GM18909 (cell line): ENCODE measurements around the gene STXBP6.

ENCODE experiments used
- ATAC-seq: cut with Tn5 transposase; IDR thresholded peaks from one replicate; pipeline ENCODE4 v1.9.1; 2021; ENCODE audit warnings: mild to moderate bottlenecking; ENCODE audit not compliant: unreplicated experiment, poor library complexity

Gene STXBP6

DNA sequence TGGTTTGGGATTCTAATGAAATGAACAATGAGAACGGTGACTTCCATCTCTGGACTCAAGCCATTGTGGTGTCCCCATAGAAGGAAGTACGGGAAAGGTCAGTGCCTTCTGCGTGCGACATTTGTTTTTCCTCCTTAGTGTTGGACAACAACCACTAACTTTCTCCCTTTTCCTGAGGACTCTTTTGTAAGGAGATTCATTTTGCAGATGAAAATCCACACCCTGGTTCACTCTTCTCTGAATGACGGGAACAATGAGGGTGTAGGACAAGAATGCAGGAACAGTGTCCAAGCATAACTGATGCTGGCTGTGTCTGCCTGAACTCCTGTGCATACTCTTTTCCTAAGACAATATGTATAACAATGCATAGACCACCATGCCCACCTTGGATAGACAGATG is 176.4 kb downstream of the STXBP6 start:
- ATAC-seq: no peak

GRCh38 chr14:24870949-24871701 is 178.8 kb downstream of the STXBP6 start:
- ATAC-seq: no peak

DNA sequence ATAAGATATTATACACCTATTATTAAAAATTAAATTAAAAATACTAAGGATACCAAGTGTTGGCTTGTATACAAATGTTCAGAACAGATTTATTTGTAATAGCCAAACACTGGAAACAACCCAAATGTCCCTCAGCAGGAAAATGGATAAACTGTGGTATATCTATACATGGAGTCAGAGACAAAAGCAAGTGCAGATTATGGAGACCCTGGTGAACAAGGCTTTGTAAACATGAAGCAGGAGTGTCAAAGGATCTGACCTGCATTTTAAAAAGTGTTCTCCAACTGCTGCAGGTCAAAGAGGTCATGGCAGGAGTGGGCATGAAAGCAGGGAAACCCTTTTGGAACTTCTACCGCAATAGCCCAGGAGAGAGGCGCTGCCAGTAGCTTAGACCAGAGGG is 181.6 kb downstream of the STXBP6 start:
- no peak for ATAC-seq

DNA sequence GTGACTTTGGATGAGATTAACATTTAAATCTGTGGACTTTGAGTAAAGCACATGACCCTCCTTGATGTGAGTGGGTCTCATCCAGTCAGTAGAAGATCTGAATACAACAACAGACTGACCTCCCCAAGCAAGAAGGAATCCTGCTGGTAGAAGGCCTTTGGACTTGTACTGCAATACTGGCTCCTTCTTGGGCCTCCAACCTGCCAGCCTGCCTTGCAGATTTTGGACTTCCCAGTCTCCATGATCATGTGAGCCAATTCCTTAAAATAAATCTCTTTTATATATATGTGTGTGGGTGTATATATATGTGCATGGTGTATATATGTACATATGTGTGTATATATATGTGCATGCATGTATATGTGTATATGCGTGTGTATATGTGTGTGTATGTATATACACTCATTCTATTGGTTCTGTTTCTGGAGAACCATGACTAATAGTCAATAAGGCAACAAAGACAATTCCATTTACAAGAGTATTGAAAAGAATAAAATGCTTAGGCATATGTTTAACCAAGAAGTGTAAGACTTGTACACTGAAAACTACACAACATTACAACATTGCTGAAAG is 183.8 kb downstream of the STXBP6 start:
- no peak for ATAC-seq

DNA sequence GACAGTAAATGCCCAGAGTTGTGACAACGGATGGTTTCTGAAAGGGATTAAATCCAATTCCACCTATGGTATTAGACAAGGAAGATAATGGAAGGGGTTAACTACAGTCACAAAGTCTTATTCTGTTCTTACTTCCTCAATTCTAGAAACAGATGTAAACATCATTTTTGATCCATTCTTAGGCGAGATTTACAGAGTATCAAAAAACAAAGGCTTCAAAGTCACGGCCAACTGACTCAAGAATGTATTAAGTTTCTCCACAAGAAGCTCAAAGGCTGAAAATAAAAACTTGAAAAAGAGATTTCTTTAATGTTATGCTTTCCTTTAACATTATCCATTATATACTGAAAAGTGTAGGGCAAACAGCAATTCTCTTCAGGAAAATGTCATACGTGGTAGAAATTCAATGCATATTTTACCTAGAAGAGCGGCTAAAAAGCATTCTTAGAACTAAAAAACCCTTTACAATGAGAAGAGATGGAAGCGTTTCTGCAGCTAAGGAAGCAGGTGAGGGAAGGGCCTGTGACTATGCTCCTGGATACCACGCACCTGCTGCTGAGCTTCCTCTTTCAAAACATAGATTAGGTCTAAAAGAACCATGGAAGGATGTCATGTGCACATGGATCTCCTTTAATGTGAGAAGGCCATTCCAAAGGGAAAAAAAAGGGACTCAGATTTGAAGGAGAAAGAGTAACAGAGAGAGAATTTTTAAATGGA is 185.8 kb downstream of the STXBP6 start:
- ATAC-seq: no peak

GRCh38 chr14:24861083-24861630 is 188.8 kb downstream of the STXBP6 start:
- no peak for ATAC-seq

DNA sequence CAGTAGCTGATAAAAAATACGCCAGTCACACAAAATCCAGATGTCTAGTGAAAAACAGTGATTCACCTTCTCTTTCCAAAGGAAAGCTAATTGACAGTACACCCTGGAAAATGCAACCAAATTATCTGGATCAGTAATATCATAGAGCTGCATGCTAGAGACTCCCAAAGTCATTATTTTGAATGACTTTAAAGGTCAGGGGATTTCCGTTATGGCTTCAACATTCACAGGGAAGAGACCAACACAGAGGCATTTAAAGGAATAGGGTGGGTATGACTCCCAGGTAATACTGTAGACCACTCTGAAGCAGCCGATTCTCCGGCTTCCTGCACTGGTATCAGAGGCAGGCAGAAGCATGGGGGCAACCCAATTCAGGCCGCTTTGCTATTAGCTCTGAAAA is 190.4 kb downstream of the STXBP6 start:
- ATAC-seq: no peak

DNA sequence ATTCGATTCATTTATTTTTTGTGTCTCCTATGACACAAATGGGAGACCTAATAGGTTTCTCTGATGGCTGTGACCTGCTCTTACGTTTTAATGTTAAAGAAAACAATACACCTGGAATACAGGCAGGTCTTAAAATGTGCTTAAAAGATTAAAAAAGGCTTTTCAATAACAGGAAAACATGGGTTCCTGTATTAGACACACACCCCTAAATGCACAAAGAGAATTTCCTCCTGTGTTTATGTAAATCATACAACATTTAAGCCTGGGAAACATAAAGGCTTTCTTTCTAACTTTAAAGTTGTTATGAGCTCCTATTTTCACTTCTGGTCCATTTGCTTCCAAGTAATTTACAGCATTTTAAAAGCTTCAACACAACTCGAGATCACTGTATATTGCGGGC is 191.3 kb downstream of the STXBP6 start:
- no peak for ATAC-seq

DNA sequence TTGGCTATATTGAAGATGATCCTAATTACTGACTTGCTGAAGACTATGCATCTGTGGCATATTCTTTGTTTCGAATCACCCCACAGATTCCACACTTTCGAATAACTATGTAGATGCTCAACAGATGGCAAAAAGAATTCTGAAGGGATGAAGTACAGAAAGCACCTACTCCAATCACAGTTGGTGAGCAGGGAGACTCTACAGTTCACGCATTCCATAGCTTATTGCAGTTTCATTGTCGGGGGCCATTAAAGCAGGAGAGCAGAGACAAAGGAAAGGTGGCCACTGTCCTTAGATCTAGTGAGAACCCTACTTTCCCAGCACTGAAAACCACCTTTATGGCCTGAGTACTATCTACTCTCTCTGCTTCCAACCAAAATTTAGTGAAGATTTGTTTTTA is 191.9 kb downstream of the STXBP6 start:
- ATAC-seq: no peak

DNA sequence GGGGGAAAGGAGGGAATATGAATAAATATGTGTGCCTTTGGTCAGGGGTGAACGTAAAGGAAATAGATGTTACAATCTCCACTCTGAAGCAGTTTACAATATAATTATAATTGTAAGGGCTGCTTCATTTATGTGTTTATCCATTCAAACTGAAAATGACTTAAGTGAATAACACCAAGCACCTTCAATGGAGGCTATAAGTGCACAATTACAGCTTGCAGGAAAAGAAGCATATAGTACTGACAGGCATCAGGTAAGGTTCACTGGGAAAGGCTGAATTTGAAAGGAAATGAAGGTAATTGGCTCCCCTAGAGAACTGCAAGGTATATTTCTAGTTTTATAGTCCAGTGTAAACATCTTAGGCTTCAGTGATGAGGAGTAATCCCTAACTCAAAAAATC is 192.7 kb downstream of the STXBP6 start:
- ATAC-seq: no peak

GRCh38 chr14:24853446-24853845 is 196.5 kb downstream of the STXBP6 start:
- no peak for ATAC-seq

DNA sequence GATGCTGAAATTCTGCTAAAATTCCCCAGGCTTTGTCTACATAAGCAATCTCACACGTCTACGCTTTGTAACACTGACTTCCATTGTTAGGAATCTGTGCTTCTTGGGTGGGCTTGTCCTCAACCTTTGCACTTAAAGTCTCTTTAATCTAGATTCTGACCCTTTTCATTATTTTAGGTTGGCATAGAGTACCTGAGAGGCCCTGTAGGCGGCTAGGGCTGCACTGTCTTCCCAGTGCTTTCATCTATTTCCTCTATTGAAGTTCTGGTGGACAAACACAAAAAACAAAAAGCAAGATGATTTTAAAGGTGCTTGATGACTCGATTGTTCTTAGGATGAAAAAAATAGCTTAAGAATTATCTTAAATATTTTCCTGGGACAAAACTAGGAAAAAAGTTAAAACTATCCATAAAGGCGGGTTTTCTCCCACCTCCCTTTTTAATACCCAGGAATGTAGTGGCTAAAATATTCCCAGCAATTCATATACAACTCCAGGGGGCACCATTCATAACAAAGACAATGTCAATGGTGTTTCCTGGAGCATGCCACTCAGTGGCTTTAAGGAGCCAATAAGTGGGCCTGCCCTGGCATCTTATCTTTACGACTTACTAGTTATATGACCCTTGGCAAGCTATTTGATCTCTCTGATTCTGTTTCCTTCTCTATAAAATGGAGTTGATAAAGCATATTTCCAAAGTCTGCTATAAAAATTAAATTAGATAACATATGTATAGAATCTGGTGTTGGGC is 197.5 kb downstream of the STXBP6 start:
- ATAC-seq: no peak

DNA sequence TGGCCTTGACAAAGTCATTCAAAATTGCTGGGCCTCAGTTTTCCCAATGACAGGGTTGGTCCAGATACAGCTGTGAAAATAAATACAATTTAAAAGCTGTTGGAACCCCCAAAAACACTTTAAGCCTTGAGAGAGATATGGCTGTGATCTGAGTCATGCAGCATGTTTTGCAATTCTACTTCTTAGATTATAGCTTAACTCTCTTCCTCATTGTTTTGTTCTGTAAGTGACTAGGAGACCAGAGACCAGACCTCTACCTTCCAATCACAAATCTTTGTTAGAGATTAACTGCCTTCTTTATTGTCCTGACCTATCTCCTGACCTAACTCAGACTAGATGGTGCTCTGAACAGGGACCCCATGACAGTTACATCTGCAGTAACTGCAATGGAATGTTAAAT is 198.1 kb downstream of the STXBP6 start:
- ATAC-seq: no peak

DNA sequence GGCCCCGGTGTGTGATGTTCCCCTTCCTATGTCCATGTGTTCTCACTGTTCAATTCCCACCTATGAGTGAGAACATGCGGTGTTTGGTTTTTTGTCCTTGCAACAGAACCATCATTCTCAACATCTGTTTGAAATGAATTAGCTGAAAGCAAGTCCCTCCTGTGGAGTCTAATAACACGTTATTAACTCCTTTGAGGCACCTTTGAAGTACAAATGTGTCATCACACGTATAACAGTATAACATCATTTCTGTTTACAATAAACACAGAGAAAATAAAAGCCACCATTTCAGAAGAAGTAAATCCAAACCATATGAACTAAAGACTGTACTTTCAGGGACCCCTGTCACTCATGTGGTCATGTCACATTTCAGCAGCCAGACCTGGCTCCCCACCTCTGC is 198.5 kb downstream of the STXBP6 start:
- no peak for ATAC-seq

GRCh38 chr14:24850072-24850471 is 199.9 kb downstream of the STXBP6 start:
- ATAC-seq: no peak

DNA sequence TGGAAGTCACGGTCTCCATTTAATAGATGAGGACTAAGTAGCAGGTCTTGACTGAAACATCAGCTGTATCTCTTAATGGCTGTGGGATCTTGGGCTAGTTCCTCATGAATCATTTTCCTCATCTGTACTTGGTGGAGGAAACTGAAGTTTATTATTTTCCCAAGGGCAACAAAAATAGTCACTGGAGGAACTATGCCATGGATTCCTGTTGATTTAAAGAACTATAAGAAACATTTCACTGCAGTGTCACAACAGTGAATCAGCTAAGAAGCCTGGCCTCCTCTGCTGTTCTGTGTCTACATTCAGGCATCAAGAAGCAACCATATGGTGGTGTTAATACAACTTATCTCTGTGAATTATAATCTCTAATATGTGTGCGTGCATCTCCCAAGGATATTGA is 200.5 kb downstream of the STXBP6 start:
- ATAC-seq: no peak

GRCh38 chr14:24848102-24848790 is 201.7 kb downstream of the STXBP6 start:
- no peak for ATAC-seq

DNA sequence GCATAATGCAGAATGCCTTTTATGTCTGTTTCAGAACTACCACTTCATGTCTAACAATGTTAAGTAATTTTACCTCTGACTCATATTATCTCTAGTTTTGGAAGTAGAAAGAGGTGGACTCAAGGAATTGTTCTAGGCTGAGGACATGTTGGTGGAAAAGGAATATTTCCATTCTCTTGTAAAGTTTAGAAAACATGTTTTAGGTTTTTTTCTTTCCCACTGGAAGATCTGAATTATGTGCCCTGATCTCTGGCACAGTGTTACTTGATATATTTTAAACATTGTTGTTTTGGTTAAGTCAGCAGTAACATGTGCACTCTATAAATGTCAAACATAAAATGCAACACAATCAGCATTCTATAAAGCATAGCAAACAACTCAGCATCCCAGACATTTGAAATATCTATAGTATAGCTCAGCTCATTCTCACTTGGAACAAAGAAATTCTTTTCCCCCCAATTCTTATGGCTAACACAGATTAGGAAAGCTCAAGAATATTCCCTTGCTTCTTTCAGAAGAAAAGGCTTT is 202.3 kb downstream of the STXBP6 start:
- ATAC-seq: no peak

DNA sequence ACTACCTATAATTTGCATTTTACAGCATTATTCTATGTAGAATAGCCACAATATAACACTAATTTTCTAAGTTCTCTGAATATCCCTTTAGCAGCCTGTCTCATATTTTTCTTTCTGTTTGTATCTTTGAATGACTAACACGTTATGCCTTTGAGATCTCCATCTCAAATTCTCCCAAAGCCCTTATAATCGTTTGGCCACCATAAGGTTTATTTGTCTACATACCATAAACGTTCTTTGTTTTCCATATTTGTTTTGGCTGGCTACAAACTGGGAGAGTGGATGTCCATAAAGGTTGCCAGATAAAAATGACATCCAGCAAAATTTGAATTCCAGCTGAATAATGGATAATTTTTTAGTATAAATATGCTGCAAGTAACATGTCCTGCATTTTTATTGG is 203.7 kb downstream of the STXBP6 start:
- no peak for ATAC-seq

DNA sequence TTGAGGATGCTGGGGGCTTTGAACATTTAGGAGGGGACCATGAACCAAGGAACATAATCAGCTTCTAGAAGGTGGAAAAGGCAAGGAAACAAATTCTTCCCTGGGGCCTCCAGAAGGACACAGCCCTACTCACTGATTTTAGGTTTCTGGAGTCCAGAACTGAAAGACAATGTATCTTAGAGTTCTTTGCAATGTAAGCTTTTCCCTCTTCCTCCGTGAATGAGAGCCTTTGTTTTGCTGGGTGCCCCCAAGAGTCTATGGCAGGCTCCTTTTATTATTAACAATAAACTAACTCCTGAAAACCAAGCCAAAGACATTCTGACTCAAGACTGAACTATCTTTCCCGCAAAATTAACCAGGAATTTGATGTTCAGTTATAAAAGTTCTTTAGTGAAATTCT is 204.1 kb downstream of the STXBP6 start:
- no peak for ATAC-seq
